Stomach (tissue), 9 donors: ENCODE results near the gene LSAMP. TPM values are rescaled to one million over a fixed set of nuclear protein-coding genes. Genes with fewer than 3 reads are reported as not detected.

Experiments used
- DNase-seq, 2 donors: peaks; one replicate each; pipeline versions ENCODE4 v3.0.0 to v3.0.0-alpha.2; 2013 to 2019
- H3K27ac ChIP-seq, 5 donors: fragments of 200-600 bp in 4 of 5; sonication (generic) in 4 of 5; one replicate each; pipeline ENCODE4 v1.5.1; 2013 to 2019; ENCODE audit warnings: mild to moderate bottlenecking in 1 of 5, moderate library complexity in 1 of 5
- H3K27me3 ChIP-seq, 3 donors: fragments of 200-600 bp; sonication (generic); one replicate each; pipeline ENCODE4 v1.5.1; 2017 to 2019; ENCODE audit warnings: mixed run types in 1 of 3
- H3K36me3 ChIP-seq, 4 donors: fragments of 200-600 bp; sonication (generic); 1 replicate in 3 of 4; 2 replicates in 1 of 4; pipeline ENCODE4 v1.5.1; 2016 to 2019
- H3K4me1 ChIP-seq, 4 donors: fragments of 200-600 bp; sonication (generic); one replicate each; pipeline ENCODE4 v1.5.1; 2016 to 2019
- H3K4me3 ChIP-seq, 4 donors: fragments of 200-600 bp; sonication (generic) in 3 of 4; one replicate each; pipeline ENCODE4 v1.5.1; 2016 to 2019; ENCODE audit warnings: mild to moderate bottlenecking in 1 of 4
- H3K9me3 ChIP-seq, 4 donors: fragments of 200-600 bp; sonication (generic); one replicate each; pipeline ENCODE4 v1.5.1; 2016 to 2019
- EP300 ChIP-seq: sonication (generic); formaldehyde crosslinking; IDR thresholded peaks from one replicate; pipeline ENCODE4 v1.6.1; 2017; ENCODE audit warnings: antibody characterized with exemption
- POLR2A ChIP-seq, 4 donors: fragments of 450-650 bp; IDR thresholded peaks; one replicate each; pipeline ENCODE4 v1.6.1; 2016; ENCODE audit warnings: antibody characterized with exemption in 4 of 4, control low read depth in 2 of 4, mild to moderate bottlenecking in 1 of 4, moderate library complexity in 1 of 4
- POLR2AphosphoS5 ChIP-seq, 3 donors: sonication (generic); formaldehyde crosslinking; IDR thresholded peaks; one replicate each; pipeline ENCODE4 v1.6.1; 2016; ENCODE audit warnings: antibody characterized with exemption in 3 of 3
- WGBS, 5 donors: extraction: QIAGEN DNeasy Blood & Tissue Kit in 3 of 5; methylation state at CpG; one replicate each; pipeline versions ENCODE4 v1.1.5 to v1.1.7; 2013 to 2018; 5-methylcytosine and 5-hydroxymethylcytosine counted together
- intact Hi-C: fragments of 100-400 bp; cut with DNase I; formaldehyde crosslinking; loops from one replicate; pipeline ENCODE4 v1.15.1; 2023; ENCODE audit warnings: low total_unique reads
- polyA plus RNA-seq, 3 donors: library from polyadenylated mRNA; stranded (reverse); fragments of 200-250 nt; gene quantifications; one replicate each; pipeline ENCODE4 v1.2.3, GENCODE V29; 2013
- total RNA-seq, 5 donors: library from RNA; depleted of rRNA; stranded (reverse); fragments of >200 nt; gene quantifications; one replicate each; pipeline versions ENCODE4 v1.1.0 to v1.2.3, GENCODE V29; 2014 to 2016
- TF ChIP-seq, protein P1 (sequence below), 7 experiments: fragments of 450-650 bp in 4 of 7; fragments of 200-600 bp in 3 of 7; sonication (generic) in 3 of 7; IDR thresholded peaks; one replicate each; pipeline ENCODE4 v1.5.1; 2016 to 2019; ENCODE audit warnings: antibody characterized with exemption in 7 of 7, control low read depth in 2 of 7, mild to moderate bottlenecking in 1 of 7
- donor health status: healthy with polysubstance abuse.
- donor health status: Bipolar disorder and iron deficiency.
- donor health status: healthy.

LSAMP gene
- total and polyA plus RNA-seq, 8 donors = 1.1 to 20.7 (median 1.7) TPM

DNA sequence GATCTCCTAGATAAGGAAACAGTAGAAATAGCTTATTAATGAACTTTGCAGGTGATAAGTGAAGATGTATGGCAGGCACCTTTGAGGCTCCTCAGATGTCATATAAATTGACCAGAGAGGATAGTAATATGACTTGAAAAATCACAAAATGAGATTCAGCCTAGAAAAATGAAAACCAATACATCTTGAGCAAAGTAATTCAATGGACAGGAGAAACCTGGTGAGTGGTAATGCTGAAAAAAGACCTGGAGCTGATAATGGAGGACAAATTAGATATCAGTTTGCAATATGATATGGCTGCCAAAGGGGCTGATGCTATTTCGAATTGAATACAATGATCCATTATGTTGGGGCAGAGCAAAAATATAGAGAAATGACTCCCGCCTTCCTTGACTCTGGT, 103.9 kb downstream of the LSAMP start:
- no peak for TF ChIP-seq POLR2AphosphoS5 (IDR thresholded peaks at IDR 0.05)
- no peak for TF ChIP-seq POLR2A (IDR thresholded peaks at IDR 0.05)
- TF ChIP-seq, protein P1, sequence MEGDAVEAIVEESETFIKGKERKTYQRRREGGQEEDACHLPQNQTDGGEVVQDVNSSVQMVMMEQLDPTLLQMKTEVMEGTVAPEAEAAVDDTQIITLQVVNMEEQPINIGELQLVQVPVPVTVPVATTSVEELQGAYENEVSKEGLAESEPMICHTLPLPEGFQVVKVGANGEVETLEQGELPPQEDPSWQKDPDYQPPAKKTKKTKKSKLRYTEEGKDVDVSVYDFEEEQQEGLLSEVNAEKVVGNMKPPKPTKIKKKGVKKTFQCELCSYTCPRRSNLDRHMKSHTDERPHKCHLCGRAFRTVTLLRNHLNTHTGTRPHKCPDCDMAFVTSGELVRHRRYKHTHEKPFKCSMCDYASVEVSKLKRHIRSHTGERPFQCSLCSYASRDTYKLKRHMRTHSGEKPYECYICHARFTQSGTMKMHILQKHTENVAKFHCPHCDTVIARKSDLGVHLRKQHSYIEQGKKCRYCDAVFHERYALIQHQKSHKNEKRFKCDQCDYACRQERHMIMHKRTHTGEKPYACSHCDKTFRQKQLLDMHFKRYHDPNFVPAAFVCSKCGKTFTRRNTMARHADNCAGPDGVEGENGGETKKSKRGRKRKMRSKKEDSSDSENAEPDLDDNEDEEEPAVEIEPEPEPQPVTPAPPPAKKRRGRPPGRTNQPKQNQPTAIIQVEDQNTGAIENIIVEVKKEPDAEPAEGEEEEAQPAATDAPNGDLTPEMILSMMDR (IDR thresholded peaks at IDR 0.05) = no peak
- TF ChIP-seq EP300 = no peak
- Histone ChIP-seq H3K9me3 (no peaks in the 10 kb centered on the region), H3K36me3 (no peaks in the 10 kb centered on the region), H3K27me3 (no peaks in the 10 kb centered on the region), H3K27ac (no peak overlapping the region), H3K4me1 (no peaks in the 10 kb centered on the region), H3K4me3 (no peak overlapping the region)
- WGBS, 5 donors = 70 to 89% (median 79%) methylated on average over 2 of the region's 2 CpGs
- intact Hi-C loops = no loop called here
- DNase-seq = no peak

DNA sequence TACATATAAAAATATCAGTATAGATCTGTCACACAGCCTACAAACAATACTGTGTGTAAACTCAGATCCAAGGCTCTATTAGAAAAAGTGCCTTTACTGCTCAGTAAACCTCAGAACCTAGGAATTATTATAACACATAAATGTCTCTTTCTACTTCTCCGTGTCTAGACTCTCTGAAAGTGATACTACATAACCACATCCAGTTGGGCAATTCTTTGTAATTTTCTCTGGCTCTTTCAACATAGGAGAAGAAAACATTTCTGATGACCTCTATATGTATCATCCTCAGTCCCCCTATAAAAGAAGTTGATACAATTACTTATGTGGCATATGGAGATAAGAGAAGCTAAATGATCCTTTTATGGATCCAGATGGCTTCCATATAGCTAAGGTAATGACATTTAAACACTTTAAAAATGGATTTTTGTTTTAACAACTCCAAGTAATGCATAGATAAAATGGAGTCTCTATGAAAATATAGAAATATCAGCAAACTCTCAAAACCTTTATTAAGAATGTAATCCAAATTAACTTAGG, 104.5 kb downstream of the LSAMP start:
- no peaks in the 10 kb centered on the region for H3K9me3 ChIP-seq
- no peaks in the 10 kb centered on the region for H3K27me3 ChIP-seq
- intact Hi-C loops = no loop called here

DNA sequence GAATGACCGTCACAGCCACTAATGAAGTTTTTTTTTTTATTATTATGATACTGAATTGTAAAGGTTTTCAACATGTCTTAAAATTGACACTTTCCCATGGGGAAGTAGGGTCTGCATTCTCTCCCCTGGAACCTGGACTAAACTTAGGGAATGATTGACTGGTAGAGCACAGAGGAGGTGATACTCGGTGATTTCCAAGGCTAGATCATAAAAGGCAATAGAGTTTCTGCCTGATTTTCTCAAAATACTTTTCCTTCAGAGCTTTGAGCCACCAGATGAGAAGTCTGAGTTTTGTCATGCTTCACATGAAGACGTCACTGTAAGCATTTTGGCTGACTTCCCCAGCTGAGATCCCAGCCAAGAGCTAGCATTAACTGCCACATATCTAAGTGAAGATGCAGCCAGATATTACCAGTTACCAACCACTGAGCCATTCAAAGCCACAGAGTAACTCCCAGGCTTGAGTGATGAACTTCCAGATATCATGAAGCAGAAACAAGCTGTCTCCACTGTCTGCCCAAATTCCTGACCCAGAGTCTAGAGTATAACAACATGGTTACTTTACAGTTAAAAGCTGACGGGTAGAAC, 105.8 kb downstream of the LSAMP start:
- peak in 1 of 2 donors; percentile 78 for DNase-seq
- 39 to 62% (median 56%) methylated on average over 4 of the region's 4 CpGs for WGBS, 5 donors
- H3K4me3 ChIP-seq = no peak overlapping the region
- TF ChIP-seq POLR2AphosphoS5 (IDR thresholded peaks at IDR 0.05) (no peak), EP300 (no peak), POLR2A (IDR thresholded peaks at IDR 0.05) (no peak)
- TF ChIP-seq, protein P1 (IDR thresholded peaks at IDR 0.05) = no peak
- H3K27ac ChIP-seq = no peak overlapping the region
- no peaks in the 10 kb centered on the region for H3K27me3 ChIP-seq
- H3K9me3 ChIP-seq = no peaks in the 10 kb centered on the region
- H3K36me3 ChIP-seq = no peaks in the 10 kb centered on the region
- intact Hi-C loops = no loop called here
- no peaks in the 10 kb centered on the region for H3K4me1 ChIP-seq

More for the DNA sequence above, 104.5 kb downstream of the LSAMP start:
- DNase-seq = no peak
- WGBS, 5 donors = 59 to 80% (median 75%) methylated on average over 1 of the region's 1 CpG
- Histone ChIP-seq H3K36me3 (no peaks in the 10 kb centered on the region), H3K27ac (no peak overlapping the region), H3K4me1 (no peaks in the 10 kb centered on the region), H3K4me3 (no peak overlapping the region)
- no peak for TF ChIP-seq EP300
- TF ChIP-seq, protein P1 (IDR thresholded peaks at IDR 0.05) = no peak
- no peak for TF ChIP-seq POLR2AphosphoS5 (IDR thresholded peaks at IDR 0.05)
- TF ChIP-seq POLR2A (IDR thresholded peaks at IDR 0.05) = no peak

DNA sequence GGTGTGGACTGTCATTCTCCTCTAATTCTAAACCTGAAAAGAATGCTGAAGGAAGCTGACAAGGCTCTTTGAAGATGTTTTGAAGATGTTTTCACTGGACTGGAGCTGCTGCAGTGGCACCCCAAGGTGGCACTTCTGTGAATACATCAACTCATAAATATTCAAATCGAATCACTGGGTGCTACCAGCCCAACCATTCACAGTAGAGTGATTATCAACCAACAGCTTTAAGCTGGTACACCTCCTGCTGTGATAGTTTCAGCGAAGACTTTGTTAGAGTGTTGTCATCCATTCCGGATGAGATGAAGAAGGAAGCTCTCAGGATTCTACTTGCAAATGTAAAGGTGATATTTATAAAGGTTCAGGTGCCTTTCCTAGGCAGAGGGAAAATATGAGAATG, 106.6 kb downstream of the LSAMP start:
- intact Hi-C loops = no loop called here
- 41 to 52% (median 44%) methylated on average over 3 of the region's 3 CpGs for WGBS, 5 donors

More for the DNA sequence above, 106.6 kb downstream of the LSAMP start:
- no peaks in the 10 kb centered on the region for H3K36me3 ChIP-seq
- H3K27me3 ChIP-seq = no peaks in the 10 kb centered on the region
- no peak for DNase-seq
- no peaks in the 10 kb centered on the region for H3K4me1 ChIP-seq
- H3K9me3 ChIP-seq = no peaks in the 10 kb centered on the region
- no peak for TF ChIP-seq POLR2A (IDR thresholded peaks at IDR 0.05)
- TF ChIP-seq, protein P1 (IDR thresholded peaks at IDR 0.05) = no peak
- no peak for TF ChIP-seq POLR2AphosphoS5 (IDR thresholded peaks at IDR 0.05)
- no peak for TF ChIP-seq EP300
- H3K27ac ChIP-seq = no peak overlapping the region
- H3K4me3 ChIP-seq = no peak overlapping the region
